H1 (cell line): Measurements from ENCODE around the gene TBL2. TPM values are rescaled to one million over a fixed set of nuclear protein-coding genes. Genes with fewer than 3 reads are reported as not detected.

Experiments
- CTCF ChIP-seq, 3 experiments: IDR thresholded peaks; 1 replicate in 2 of 3; 2 replicates in 1 of 3; pipeline versions ENCODE4 v1.5.1 to v1.6.1; 2011; ENCODE audit warnings: low read length in 3 of 3, mild to moderate bottlenecking in 3 of 3, inconsistent platforms in 2 of 3, low read depth in 1 of 3, moderate library complexity in 1 of 3; ENCODE audit not compliant: insufficient read depth in 1 of 3; ENCODE audit errors: control extremely low read depth in 1 of 3
- JUN ChIP-seq: IDR thresholded peaks from 2 replicates; pipeline ENCODE4 v1.6.1; 2011; ENCODE audit warnings: low read depth, mild to moderate bottlenecking, improper control_type of control experiment, low read length
- KDM1A ChIP-seq: fragments of 200-600, 300-600 bp; sonication (generic); IDR thresholded peaks from 2 replicates; pipeline ENCODE4 v1.7.1; 2016; ENCODE audit warnings: mild to moderate bottlenecking, low read length, borderline replicate concordance
- RNF2 ChIP-seq: fragments of 200-900, 300-1000 bp; sonication (generic); IDR thresholded peaks from 2 replicates; pipeline ENCODE4 v1.7.1; 2016; ENCODE audit warnings: borderline replicate concordance, low read depth, mild to moderate bottlenecking, antibody characterized with exemption, low read length; ENCODE audit not compliant: poor library complexity, severe bottlenecking; ENCODE audit errors: missing control alignments
- polyA plus RNA-seq, 7 experiments: library from polyadenylated mRNA; depleted of rRNA in 3 of 7; stranded (reverse) in 5 of 7; unstranded in 2 of 7; fragments of >200 nt in 5 of 7; fragments of 200-250 nt in 2 of 7; gene quantifications; 1 replicate in 5 of 7; 2 replicates in 1 of 7; 4 replicates in 1 of 7; pipeline versions ENCODE4 v1.2.1 to v1.2.3, GENCODE V29; 2011 to 2013; ENCODE audit warnings: missing spikeins in 2 of 7, mixed read lengths in 2 of 7
- total RNA-seq: library from RNA; stranded (reverse); fragmentation: NEBNext Ultra II Directional; extraction: Animal tissue kit (Norgen Biotek cat#: 25700); gene quantifications from 2 replicates; pipeline ENCODE4 v1.2.1, GENCODE V29; 2021

Gene TBL2
- total and polyA plus RNA-seq, 2 of the 8 experiments (the other 6 are each of a cell fraction or from before 2014, with no cell fraction given) = 25.8 to 29.7 TPM

GRCh38 chr7:73613954-73614735 lies 35.8 kb upstream of the TBL2 start (continued):
- TF ChIP-seq RNF2 (no peak), CTCF (IDR thresholded peaks at IDR 0.05; ENCODE audit: control extremely low read depth in 1 of 3, insufficient read depth in 1 of 3, low read depth in 1 of 3, low read length in 3 of 3) (no peak), JUN (no peak), KDM1A (no peak)
